IPS-20b (cell line): ENCODE data around the gene ABCB6.
A peak's percentile ranks its signal among the peaks of the same experiment; 100 is the strongest.

Experiments
- H3K27ac ChIP-seq: one replicate; pipeline ENCODE4 v1.5.1; 2013; ENCODE audit warnings: low read length
- H3K27me3 ChIP-seq: 2 replicates; pipeline ENCODE4 v1.6.1; 2013; ENCODE audit warnings: mild to moderate bottlenecking, low read length, inconsistent platforms; ENCODE audit not compliant: insufficient read depth
- H3K36me3 ChIP-seq: 2 replicates; pipeline ENCODE4 v1.6.1; 2013; ENCODE audit warnings: low read depth, mild to moderate bottlenecking, inconsistent platforms, low read length, moderate library complexity; ENCODE audit not compliant: insufficient read depth
- H3K4me1 ChIP-seq: 2 replicates; pipeline ENCODE4 v1.6.1; 2013; ENCODE audit warnings: mild to moderate bottlenecking, control low read depth, inconsistent platforms, low read length, moderate library complexity; ENCODE audit not compliant: insufficient read depth
- H3K4me3 ChIP-seq: 2 replicates; pipeline ENCODE4 v1.5.1; 2013; ENCODE audit warnings: mild to moderate bottlenecking, low read length, inconsistent platforms
- H3K9ac ChIP-seq: 2 replicates; pipeline ENCODE4 v1.6.1; 2013; ENCODE audit warnings: low read depth, mild to moderate bottlenecking, inconsistent platforms, low read length, moderate library complexity
- H3K9me3 ChIP-seq: 2 replicates; pipeline ENCODE4 v1.6.1; 2013; ENCODE audit warnings: mild to moderate bottlenecking, low read depth, low read length, inconsistent platforms; ENCODE audit not compliant: insufficient read depth

Gene ABCB6

DNA sequence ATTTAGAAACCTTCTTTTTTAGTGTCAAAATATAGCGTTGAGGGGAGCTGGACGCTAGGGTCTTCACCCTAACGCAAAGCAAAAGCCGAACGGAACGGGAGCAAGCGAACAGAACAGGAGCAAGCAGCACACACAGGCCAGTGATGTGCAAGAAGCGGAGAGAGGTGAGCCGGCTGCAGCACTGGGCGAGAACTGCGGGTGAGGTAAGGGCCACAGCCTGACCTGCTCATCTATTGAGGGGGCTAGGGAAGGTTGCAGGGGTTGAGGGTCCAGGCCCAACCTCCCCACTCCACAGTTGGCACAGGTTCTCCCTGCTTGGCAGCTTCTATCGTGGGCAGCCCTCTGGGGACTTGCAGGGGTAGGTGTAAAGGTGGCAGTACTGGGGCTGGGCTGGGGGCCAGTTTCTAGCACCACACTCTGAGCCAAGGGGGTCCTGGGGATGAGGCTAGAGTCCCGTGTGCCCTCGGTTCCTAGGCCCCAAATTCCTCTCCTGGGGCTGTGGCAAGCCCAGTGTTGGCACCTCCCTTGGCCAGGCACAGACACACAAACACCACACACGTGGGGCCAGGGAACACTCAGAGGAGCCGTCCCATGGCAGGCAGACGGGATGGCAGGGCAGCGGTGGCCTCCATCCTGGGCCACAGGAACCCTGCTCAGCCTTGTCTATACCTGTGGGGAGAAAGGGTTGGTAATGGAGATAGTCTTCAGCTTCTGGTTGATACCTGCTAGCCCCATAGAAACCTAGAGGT lies 1.2 kb upstream of the ABCB6 start:
- Histone ChIP-seq H3K9ac (peak overlapping the region; percentile 87; the same call in 1 of the 2 replicates), H3K36me3 (peaks cover 45% of the 10 kb centered on the region), H3K27ac (no peak overlapping the region), H3K27me3 (no peaks in the 10 kb centered on the region), H3K4me3 (peak overlapping the region; percentile 81; the same call in 1 of the 2 replicates), H3K4me1 (peaks cover 3% of the 10 kb centered on the region; the same call in 1 of the 2 replicates), H3K9me3 (no peaks in the 10 kb centered on the region)

- H3K27me3 ChIP-seq, result no peaks in the 10 kb centered on the region
- peak overlapping the region; percentile 48 for H3K27ac ChIP-seq
- peaks cover 45% of the 10 kb centered on the region for H3K36me3 ChIP-seq
- peaks cover 3% of the 10 kb centered on the region; the same call in 1 of the 2 replicates for H3K4me1 ChIP-seq
- peak overlapping the region; percentile 87; the same call in 1 of the 2 replicates for H3K9ac ChIP-seq
- H3K4me3 ChIP-seq, result peak overlapping the region; percentile 81
- no peaks in the 10 kb centered on the region for H3K9me3 ChIP-seq
These were observed 484 bp downstream of the ABCB6 start for GRCh38 chr2:219218217-219218731.

GRCh38 chr2:219216535-219216915 lies 2.2 kb downstream of the ABCB6 start:
- H3K9me3 ChIP-seq, result no peaks in the 10 kb centered on the region
- no peaks in the 10 kb centered on the region for H3K27me3 ChIP-seq
- H3K4me3 ChIP-seq, result no peak overlapping the region
- no peak overlapping the region for H3K27ac ChIP-seq
- peaks cover 3% of the 10 kb centered on the region; the same call in 1 of the 2 replicates for H3K4me1 ChIP-seq
- H3K36me3 ChIP-seq, result peaks cover 44% of the 10 kb centered on the region
- peak overlapping the region; percentile 15; the same call in 1 of the 2 replicates for H3K9ac ChIP-seq

DNA sequence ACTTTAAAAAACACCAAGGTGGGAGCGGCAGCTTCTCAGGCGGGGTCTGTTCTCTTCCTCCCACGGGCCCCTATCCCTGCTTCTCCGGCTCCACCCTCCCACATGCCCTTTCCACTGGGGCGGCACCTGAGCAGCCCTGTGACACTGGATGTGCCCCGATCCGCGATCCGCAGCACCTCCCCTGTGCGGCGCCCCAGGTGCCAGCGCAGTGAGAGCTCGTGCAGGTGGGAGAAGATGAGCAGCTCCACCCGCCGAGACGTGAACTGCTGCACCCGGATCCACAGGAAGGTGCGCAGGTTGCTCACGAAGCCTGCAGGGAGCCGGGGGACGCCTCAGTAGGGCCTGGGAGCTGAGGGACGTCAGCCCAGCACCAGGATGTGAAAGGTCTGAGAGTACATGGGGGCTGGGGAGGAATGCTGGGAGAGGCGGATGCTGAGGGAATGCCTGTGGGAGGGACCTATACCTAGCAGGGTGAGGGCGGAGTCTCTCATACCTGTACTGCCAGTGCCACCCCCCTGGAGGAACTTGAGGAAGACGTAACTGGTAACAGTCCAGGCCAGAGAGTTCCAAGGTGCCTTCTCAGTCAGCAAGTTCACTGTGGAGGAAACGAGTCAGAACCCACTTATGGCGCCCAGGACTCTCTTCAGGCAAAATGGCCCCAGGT lies 2.8 kb downstream of the ABCB6 start:
- no peak overlapping the region for H3K27ac ChIP-seq

DNA sequence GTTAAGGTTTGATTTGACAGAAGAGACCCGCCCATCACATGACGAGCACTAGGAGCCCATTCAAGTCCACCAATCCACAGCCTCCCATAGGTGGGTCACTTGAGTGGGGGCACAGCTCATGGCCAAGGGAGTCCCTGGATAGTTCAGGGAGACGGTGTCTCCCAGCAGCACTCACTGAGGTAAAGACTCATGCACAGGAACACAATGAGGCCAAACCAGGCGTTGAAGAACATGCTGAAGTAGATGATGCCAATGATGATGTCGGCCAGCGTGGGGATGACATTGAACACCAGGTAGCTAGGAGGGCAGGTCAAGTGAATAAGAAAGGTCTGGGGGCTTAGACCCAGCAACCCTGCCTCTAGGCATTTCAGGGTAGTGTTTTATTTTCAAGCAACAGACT lies 4.0 kb downstream of the ABCB6 start:
- Histone ChIP-seq H3K9ac (no peak overlapping the region), H3K36me3 (peaks cover 54% of the 10 kb centered on the region), H3K27ac (no peak overlapping the region), H3K4me1 (peaks cover 3% of the 10 kb centered on the region; the same call in 1 of the 2 replicates), H3K9me3 (no peaks in the 10 kb centered on the region), H3K27me3 (no peaks in the 10 kb centered on the region), H3K4me3 (no peak overlapping the region)

More for the DNA sequence above, 2.8 kb downstream of the ABCB6 start:
- H3K27me3 ChIP-seq, result no peaks in the 10 kb centered on the region
- H3K4me1 ChIP-seq, result peaks cover 3% of the 10 kb centered on the region; the same call in 1 of the 2 replicates
- no peak overlapping the region for H3K4me3 ChIP-seq
- H3K36me3 ChIP-seq, result peaks cover 44% of the 10 kb centered on the region
- H3K9ac ChIP-seq, result peak overlapping the region; percentile 15; the same call in 1 of the 2 replicates
- no peaks in the 10 kb centered on the region for H3K9me3 ChIP-seq

DNA sequence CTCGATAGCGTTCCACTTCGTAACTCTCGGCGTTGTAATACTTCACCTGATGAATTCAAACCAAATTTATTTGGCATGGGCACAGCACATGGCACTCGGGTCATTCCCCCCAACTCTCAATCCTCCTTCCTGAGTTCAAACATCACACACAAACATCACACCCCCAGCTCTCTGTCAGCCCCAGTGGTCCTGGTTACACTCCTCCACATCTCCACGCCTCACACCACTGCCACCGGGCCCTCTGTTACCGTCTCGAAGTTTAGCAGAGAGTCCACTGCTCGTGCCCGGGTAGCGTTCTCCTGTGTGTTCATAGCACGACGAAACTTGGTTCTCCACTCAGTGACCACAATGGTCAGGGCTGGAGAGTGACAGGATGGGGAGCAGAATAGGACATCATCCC lies 4.6 kb downstream of the ABCB6 start:
- Histone ChIP-seq H3K36me3 (peaks cover 60% of the 10 kb centered on the region), H3K9ac (no peak overlapping the region), H3K4me1 (no peaks in the 10 kb centered on the region), H3K4me3 (no peak overlapping the region), H3K9me3 (no peaks in the 10 kb centered on the region), H3K27ac (no peak overlapping the region), H3K27me3 (no peaks in the 10 kb centered on the region)

GRCh38 chr2:219213486-219214071 lies 5.2 kb downstream of the ABCB6 start:
- no peak overlapping the region for H3K4me3 ChIP-seq
- peaks cover 66% of the 10 kb centered on the region for H3K36me3 ChIP-seq
- H3K27ac ChIP-seq, result no peak overlapping the region
- no peak overlapping the region for H3K9ac ChIP-seq
- no peaks in the 10 kb centered on the region for H3K9me3 ChIP-seq
- H3K27me3 ChIP-seq, result no peaks in the 10 kb centered on the region
- no peaks in the 10 kb centered on the region for H3K4me1 ChIP-seq

GRCh38 chr2:219213026-219213415 lies 5.7 kb downstream of the ABCB6 start:
- Histone ChIP-seq H3K9ac (no peak overlapping the region), H3K27me3 (no peaks in the 10 kb centered on the region), H3K4me3 (no peak overlapping the region), H3K27ac (no peak overlapping the region), H3K36me3 (peaks cover 71% of the 10 kb centered on the region), H3K9me3 (no peaks in the 10 kb centered on the region), H3K4me1 (no peaks in the 10 kb centered on the region)

GRCh38 chr2:219210886-219211362 lies 7.8 kb downstream of the ABCB6 start:
- Histone ChIP-seq H3K27me3 (no peaks in the 10 kb centered on the region), H3K9me3 (no peaks in the 10 kb centered on the region), H3K4me3 (no peak overlapping the region), H3K9ac (no peak overlapping the region), H3K27ac (no peak overlapping the region), H3K36me3 (peaks cover 70% of the 10 kb centered on the region), H3K4me1 (peaks cover 4% of the 10 kb centered on the region; the same call in 1 of the 2 replicates)

DNA sequence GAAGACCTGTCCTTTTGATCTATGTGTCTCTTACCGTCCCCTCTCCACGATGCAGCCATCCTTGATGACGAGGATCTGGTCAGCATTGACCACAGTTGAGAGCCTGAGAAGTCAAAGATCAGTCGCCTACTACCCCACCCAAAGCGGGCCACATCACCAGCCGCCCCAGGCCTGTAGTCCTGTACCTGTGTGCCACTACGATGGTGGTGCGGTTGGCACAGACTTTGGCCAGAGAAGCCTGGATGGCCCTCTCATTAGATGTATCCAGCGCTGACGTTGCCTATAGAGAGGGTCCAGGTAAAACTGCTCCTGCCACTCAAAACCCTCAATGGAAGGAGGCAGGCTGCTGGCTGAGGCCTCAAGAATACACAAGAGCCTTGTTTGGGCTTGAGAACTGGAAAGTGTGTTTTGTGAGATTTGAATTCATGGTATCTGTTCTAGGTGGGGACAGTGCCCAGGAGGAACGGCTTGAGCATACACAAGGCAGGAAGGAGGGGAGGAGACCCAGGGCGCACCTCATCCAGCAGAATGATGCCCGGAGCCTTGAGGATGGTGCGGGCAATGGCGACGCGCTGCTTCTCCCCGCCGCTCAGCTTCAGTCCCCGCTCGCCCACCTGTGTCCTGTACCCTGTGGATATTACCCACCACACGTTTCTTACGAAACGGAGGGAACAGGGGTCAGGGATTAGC lies 8.4 kb downstream of the ABCB6 start:
- H3K36me3 ChIP-seq, result peaks cover 64% of the 10 kb centered on the region
- H3K9ac ChIP-seq, result no peak overlapping the region
- H3K4me1 ChIP-seq, result peaks cover 4% of the 10 kb centered on the region; the same call in 1 of the 2 replicates
- no peaks in the 10 kb centered on the region for H3K27me3 ChIP-seq
- H3K27ac ChIP-seq, result no peak overlapping the region
- no peaks in the 10 kb centered on the region for H3K9me3 ChIP-seq
- H3K4me3 ChIP-seq, result no peak overlapping the region
